Iris pigment epithelial cell (primary cell): ENCODE measurements around the gene LRGUK.

Experiments
- DNase-seq: peaks from one replicate; pipeline ENCODE4 v3.0.0-alpha.2; 2011; ENCODE audit warnings: low read depth

Gene LRGUK

GRCh38 chr7:134126146-134126545 lies 994 bp upstream of the LRGUK start:
- no peak for DNase-seq

- no peak for DNase-seq
These were observed 559 bp upstream of the LRGUK start for GRCh38 chr7:134126596-134126965.

- no peak for DNase-seq
These were observed 1.7 kb downstream of the LRGUK start for GRCh38 chr7:134128829-134129228.

- DNase-seq, result no peak
These were observed 2.9 kb downstream of the LRGUK start for GRCh38 chr7:134129856-134130523.

DNA sequence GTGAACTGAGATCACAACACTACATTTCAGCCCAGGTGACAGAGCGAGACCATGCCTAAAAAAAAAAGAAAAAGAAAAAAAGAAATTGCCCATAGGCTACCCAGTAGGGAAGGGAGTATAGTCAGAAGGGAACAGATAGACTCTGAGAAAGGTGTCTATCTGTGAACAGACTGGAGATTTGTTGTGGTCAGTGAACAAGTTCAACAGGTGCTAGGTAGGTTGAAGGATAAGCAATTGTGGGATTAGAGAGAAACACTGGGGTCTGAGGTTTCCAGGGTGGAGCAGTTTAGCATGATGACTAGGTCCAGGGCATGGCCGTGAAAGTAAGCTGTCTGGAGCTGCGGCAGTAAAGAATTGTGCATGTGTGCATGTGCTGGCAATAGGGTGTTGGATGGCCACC lies 6.9 kb downstream of the LRGUK start:
- no peak for DNase-seq

- DNase-seq, result peak; percentile 54
These were observed 14.0 kb downstream of the LRGUK start for GRCh38 chr7:134140889-134141867.

DNA sequence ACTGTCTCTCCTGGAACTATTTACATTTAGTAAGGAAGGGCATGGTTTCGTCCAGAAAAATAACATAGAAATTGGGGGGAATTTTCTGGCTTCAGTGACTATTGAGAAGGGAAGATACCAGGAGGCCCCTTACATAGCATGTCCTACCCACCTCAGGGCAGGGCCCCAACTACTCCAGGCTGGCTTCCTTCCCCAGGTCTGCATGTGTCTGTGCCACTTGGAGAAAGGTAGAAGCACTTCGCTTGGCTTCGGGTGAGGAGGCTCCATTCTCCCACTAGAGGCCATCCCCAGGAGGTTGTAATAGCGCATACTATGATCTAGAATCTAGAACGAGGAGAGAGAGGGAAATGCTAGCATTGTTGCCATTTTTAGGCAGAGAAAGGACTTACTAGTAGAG lies 14.7 kb downstream of the LRGUK start:
- no peak for DNase-seq

DNA sequence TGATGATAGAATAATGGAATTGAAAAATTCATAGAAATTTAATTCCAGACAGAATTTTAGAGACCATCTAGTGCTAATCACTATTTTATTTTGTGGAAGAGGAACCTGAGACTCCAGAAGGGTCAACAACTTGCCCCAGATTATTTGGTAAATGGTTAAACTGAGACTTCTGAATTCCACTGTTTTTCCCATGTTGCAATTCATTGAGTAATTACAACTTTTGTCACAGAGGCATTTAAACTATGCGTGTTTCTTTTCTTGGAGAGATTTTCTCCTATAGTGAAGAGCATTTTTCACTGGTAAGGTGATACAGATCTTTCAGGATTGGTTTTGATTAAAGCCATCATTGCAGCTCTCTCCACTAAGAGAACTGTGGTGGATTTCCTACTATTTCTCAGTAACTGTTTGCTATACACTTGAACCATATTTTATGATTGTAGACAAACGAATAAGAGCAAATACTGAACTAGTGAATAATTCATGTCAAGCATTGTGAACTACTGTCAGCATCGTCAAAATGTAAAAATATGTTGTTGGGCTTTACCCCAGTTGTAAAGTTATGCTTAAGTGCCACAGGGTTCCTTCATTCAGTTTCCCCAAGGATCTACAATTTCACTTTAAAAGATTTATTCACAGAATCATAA lies 26.5 kb downstream of the LRGUK start:
- DNase-seq, result peak; percentile 7

DNA sequence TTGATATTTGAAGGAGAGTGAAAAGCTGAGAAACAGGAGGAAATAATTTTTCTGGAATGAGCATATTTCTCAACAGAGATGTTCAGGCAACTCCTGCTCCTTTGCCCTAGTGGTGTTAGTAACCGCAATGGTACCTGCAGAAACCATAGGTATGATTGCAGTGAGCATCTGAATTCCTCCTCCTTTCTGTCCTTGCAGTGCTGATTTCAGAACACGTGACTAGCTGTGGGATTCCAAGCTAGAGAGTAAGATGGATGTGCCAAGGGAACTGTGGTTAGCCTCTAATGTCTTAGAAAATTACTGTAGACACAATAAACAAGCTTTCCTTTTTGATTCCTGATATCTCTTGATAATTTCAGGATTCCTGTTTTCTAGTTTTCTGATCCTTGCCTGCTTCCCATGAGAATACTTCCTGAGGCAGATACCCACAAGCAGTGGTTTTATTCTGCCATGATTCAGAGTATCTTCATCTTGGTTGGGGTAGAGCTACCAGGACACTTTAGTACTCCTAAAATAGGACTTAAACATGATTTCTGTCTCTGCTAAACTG lies 27.5 kb downstream of the LRGUK start:
- DNase-seq, result peak; percentile 11

DNA sequence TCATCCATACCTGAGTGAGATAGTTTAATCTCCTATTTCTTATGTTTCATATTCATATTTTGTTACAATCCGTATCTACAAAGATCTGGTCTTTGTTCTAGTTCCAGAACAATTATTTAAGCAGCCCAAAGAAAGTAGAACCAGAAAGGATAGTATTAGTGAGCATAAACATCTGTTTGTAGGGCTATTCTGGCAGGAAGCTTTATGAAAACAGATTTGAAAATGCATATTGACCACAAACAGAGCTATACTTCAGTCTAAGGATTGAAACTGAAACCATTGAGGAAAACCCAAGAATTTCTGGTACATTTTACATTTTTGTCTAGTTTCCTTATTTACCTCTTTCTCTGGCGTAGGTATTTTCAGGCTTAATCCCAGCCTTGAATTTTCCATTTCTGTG lies 28.1 kb downstream of the LRGUK start:
- DNase-seq, result no peak

DNA sequence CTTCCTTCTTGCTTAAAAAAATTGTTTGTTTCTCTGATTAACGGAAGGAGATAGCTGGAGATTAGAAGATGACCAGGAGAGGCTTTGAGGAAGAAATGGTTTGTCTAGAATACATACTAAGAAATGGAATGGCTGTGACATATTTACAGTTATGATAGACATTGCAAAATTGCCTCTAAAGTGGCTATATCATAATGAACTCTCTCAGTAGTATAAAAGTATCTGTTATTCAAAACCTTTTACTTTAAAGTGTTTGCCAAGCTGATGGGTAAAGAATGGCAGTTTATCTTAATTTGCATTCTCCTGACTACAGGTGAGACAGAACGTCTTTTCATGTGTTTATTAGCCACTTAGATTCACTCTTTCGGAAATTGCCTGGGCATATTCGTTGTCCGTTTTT lies 28.7 kb downstream of the LRGUK start:
- no peak for DNase-seq

DNA sequence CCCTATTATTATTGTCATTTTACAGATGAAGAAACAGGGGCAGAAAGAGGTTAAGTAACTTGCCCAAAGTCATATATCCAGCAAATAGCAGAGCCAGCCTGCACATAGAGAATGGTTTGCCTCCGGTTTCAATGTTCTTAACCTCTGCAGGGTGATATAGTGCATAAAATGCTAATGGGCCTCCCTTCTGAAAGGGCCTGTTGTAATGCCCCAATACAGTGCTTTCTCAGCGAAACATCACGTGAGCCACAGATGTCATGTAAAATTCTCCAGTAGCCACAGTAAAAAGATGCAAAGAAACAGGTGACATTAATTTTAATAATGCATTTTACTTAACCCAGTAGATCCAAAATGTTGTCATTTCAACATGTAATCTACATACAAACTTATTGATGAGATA lies 38.1 kb downstream of the LRGUK start:
- DNase-seq, result no peak

DNA sequence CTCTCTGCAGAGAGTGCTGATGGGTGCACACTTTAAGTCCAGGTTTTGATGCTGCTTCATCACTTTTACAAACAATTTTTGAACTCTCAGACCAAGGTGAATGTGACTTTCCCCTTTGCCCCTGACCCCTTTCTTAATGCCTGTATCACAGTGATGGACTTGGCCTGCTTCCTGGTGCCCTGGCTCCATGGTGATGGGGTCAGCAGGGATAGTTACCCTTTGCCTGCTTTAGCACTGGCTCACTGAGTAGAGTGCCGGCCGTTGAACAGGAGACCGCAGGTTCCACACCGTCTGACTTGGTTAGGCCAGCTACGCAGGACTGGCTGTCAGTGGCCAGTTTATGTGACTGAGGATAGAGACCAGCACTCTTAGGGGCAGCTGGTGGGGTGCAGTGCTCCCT lies 40.1 kb downstream of the LRGUK start:
- no peak for DNase-seq

DNA sequence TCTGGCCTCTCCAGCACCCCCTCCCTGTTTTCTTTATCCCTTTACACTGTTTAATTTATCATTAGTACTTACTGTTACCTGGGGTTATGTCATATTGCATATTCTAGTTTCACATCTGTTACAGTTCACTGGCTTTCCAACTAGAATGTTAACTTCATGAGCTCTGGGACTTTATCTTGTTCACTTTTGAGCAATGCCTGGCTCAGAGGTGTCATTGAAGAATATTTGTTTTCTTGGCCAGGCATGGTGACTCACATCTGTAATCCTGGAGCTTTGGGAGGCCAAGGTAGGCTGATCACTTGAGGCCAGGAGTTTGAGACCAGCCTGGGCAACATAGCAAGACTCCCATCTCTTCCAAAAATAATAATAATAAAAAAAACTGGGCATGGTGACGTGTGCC lies 40.7 kb downstream of the LRGUK start:
- no peak for DNase-seq

DNA sequence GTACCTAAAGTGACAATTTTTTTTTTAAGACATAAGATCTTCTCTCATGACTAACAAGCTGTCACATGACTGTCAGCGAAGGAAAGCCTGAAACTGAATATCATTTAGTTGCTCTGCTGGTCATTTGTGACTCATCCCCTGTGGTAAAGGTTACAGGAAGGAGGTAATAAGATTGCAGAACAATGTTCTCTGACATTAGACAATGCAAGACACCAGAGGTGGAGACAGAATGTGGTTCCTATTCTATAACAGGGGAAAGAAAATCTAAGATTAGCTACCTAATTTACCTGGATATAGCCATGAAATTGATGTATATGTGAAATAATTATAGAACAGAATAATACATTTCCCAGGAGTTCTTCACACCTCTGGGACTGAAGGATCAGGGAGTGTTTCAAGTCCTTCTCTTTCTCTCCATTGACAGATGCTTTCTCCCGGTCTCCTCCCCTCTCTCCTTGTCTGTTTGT lies 47.7 kb downstream of the LRGUK start:
- DNase-seq, result peak; percentile 91

GRCh38 chr7:134175334-134176036 lies 48.3 kb downstream of the LRGUK start:
- DNase-seq, result no peak

DNA sequence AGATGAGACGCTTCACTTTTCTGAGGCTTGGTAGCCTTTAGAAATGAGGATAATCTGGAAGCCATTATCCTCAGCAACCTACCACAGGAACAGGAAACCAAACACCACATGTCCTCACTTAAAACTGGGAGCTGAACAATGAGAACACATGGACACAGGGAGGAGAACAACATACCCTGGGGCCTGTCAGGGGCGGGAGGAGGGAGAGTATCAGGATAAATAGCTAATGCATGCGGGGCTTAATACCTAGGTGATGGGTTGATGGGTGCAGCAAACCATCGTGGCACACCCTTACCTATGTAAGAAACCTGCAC lies 48.9 kb downstream of the LRGUK start:
- no peak for DNase-seq

GRCh38 chr7:134179036-134180011 lies 52.2 kb downstream of the LRGUK start:
- DNase-seq, result no peak

DNA sequence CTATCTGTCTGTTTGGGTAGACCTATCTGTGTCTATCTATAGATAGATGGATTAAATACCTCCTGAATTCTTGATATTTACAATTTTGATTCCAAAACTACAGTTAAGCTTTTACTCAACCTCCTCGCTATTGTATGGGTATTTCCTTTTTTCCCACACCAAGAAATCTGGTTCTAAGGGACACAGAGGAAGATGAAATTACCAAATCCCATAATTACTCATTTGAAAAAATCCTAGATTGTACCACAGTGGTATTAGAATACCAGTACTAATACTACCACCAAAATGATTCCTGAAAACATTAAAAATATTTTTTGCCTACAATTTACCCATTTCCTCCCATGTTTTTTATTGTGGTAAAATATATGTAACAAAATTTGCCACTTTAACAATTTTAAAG lies 53.2 kb downstream of the LRGUK start:
- DNase-seq, result no peak

- DNase-seq, result no peak
These were observed 54.9 kb downstream of the LRGUK start for GRCh38 chr7:134182078-134182477.

- DNase-seq, result peak; percentile 14
These were observed 57.6 kb downstream of the LRGUK start for GRCh38 chr7:134184767-134185166.
